GM12878 (cell line): Measurements from ENCODE around the gene SNX32. TPM values are rescaled to one million over a fixed set of nuclear protein-coding genes. Genes with fewer than 3 reads are reported as not detected.

Experiments
- ATAC-seq: fragments of 200-7000 bp; cut with Tn5 transposase; 3 replicates; pipeline ENCODE4 v1.9.1; 2020; ENCODE audit warnings: mild to moderate bottlenecking, moderate library complexity
- BruUV-seq: library from RNA; stranded (reverse); fragments of 400-500 nt; replicated peaks from 2 replicates; lab custom pipeline; 2021; lab: Mats Ljungman, UMichigan
- CTCF ChIA-PET: fragments of 300-600 bp; sonication (Branson Sonifier 250); formaldehyde crosslinking; extraction: SDS; loops from one replicate; lab custom pipeline; 2021; ENCODE audit warnings: inconsistent platforms; lab: Yijun Ruan, JAX
- POLR2A ChIA-PET: fragments of 350-600 bp; formaldehyde crosslinking; extraction: SDS; loops from one replicate; lab custom pipeline; 2021; ENCODE audit warnings: inconsistent platforms; lab: Charles Lee
- RAD21 ChIA-PET: fragments of 300-600 bp; sonication (Branson Sonifier 250); formaldehyde crosslinking; loops from one replicate; lab custom pipeline; 2023; ENCODE audit warnings: antibody characterized with exemption; ENCODE audit not compliant: unreplicated experiment; lab: Charles Lee
- SMC1A ChIA-PET: fragments of 300-600 bp; sonication (Branson Sonifier 250); formaldehyde crosslinking; loops from one replicate; lab custom pipeline; 2023; ENCODE audit not compliant: unreplicated experiment, uncharacterized antibody; lab: Charles Lee
- DNase-seq: peaks from one replicate; pipeline ENCODE4 v3.0.0-alpha.2; 2011; ENCODE audit warnings: low read depth, low spot score
- FAIRE-seq: peaks from 3 replicates; lab custom pipeline; 2011; peaks lifted over from hg19 to GRCh38; lab: Jason Lieb, UNC
- H2AFZ ChIP-seq: 2 replicates; pipeline ENCODE4 v1.6.0; 2011; ENCODE audit warnings: low read depth, low read length, control low read depth; ENCODE audit not compliant: control insufficient read depth
- H3K27ac ChIP-seq: 2 replicates; pipeline ENCODE4 v1.5.1; 2011; ENCODE audit warnings: control low read depth; ENCODE audit not compliant: control insufficient read depth, insufficient read depth
- H3K27me3 ChIP-seq, 2 experiments: replicated peaks in 1 of 2; 2 replicates each; pipeline versions ENCODE4 v1.6.0 to v1.6.1; 2011; ENCODE audit warnings: low read length in 1 of 2; ENCODE audit not compliant: control insufficient read depth in 2 of 2, insufficient read depth in 2 of 2
- H3K36me3 ChIP-seq, 2 experiments: 2 replicates each; pipeline ENCODE4 v1.5.1; 2011; ENCODE audit warnings: low read length in 1 of 2; ENCODE audit not compliant: control insufficient read depth in 2 of 2, insufficient read depth in 2 of 2
- H3K4me1 ChIP-seq: 2 replicates; pipeline ENCODE4 v1.6.1; 2011; ENCODE audit warnings: mild to moderate bottlenecking, low read length, moderate library complexity, mixed read lengths; ENCODE audit not compliant: control insufficient read depth, insufficient read depth
- H3K4me2 ChIP-seq: 2 replicates; pipeline ENCODE4 v1.6.0; 2011; ENCODE audit warnings: control low read depth; ENCODE audit not compliant: control insufficient read depth, insufficient read depth
- H3K4me3 ChIP-seq: fragments of 200-600 bp; sonication (generic); 2 replicates; pipeline ENCODE4 v1.5.1; 2016
- H3K79me2 ChIP-seq: 2 replicates; pipeline ENCODE4 v1.6.0; 2011; ENCODE audit warnings: low read length; ENCODE audit not compliant: control insufficient read depth, insufficient read depth
- H3K9ac ChIP-seq: 2 replicates; pipeline ENCODE4 v1.8.0; 2011; ENCODE audit warnings: low read length, control low read depth, mixed read lengths; ENCODE audit not compliant: control insufficient read depth, insufficient read depth
- H3K9me3 ChIP-seq: replicated peaks from 3 replicates; pipeline ENCODE4 v1.5.1; 2011; ENCODE audit warnings: mild to moderate bottlenecking, low read length; ENCODE audit not compliant: control insufficient read depth, insufficient read depth
- H4K20me1 ChIP-seq: 2 replicates; pipeline ENCODE4 v1.6.0; 2011; ENCODE audit not compliant: control insufficient read depth, insufficient read depth
- MEF2B ChIP-seq: fragments of 450-650 bp; IDR thresholded peaks from 2 replicates; pipeline ENCODE4 v1.6.1; 2018; ENCODE audit warnings: mild to moderate bottlenecking, moderate library complexity; ENCODE audit not compliant: partially characterized antibody, poor library complexity, severe bottlenecking
- POLR2AphosphoS5 ChIP-seq: IDR thresholded peaks from 2 replicates; pipeline ENCODE4 v1.6.1; 2011; ENCODE audit warnings: mild to moderate bottlenecking, low read length, inconsistent platforms
- PRDM15 ChIP-seq: fragments of 450-650 bp; formaldehyde crosslinking; IDR thresholded peaks from 2 replicates; pipeline ENCODE4 v1.4.0; 2020; ENCODE audit warnings: mild to moderate bottlenecking, moderate library complexity
- SUPT20H ChIP-seq: IDR thresholded peaks from 2 replicates; pipeline ENCODE4 v1.6.1; 2011; ENCODE audit warnings: low read depth, mild to moderate bottlenecking, low read length, moderate library complexity, borderline replicate concordance; ENCODE audit not compliant: control insufficient read depth
- WGBS: methylation state at CpG from one replicate; pipeline ENCODE4 v1.1.6; 2016; ENCODE audit warnings: low lambda C conversion rate; ENCODE audit not compliant: insufficient replicate concordance, insufficient coverage; ENCODE audit errors: missing lambda C conversion rate; 5-methylcytosine and 5-hydroxymethylcytosine counted together
- in situ Hi-C: fragments of 300-500 bp; cut with MboI; formaldehyde crosslinking; loops from 9 replicates; pipeline ENCODE4 v1.14.3; 2018; ENCODE audit warnings: mixed read lengths
- intact Hi-C: fragments of 100-400 bp; cut with micrococcal nuclease; formaldehyde crosslinking; loops from one replicate; pipeline ENCODE4 v1.14.2; 2022; ENCODE audit not compliant: unreplicated experiment
- polyA plus RNA-seq, 11 experiments: library from polyadenylated mRNA; depleted of rRNA in 4 of 11; unstranded in 6 of 11; stranded (reverse) in 5 of 11; fragments of >200 nt; fragmentation: Nextera tagmentation in 4 of 11; fragmentation: Illumina TruSeq in 1 of 11; extraction: Ambion mirVana in 4 of 11; extraction: Trizol in 1 of 11; gene quantifications; 1 replicate in 1 of 11; 2 replicates in 10 of 11; pipeline versions ENCODE4 v1.2.1 to v1.2.3, GENCODE V29; 2011 to 2016; ENCODE audit warnings: inconsistent platforms in 2 of 11, missing spikeins in 2 of 11, low read depth in 1 of 11
- total RNA-seq, 4 experiments: library from RNA; depleted of rRNA in 3 of 4; stranded (reverse); fragments of >200 nt in 3 of 4; fragmentation: Illumina TruSeq in 1 of 4; extraction: Trizol in 1 of 4; gene quantifications; 2 replicates each; pipeline versions ENCODE4 v1.2.1 to v1.2.3, GENCODE V29; 2013 to 2021

Gene SNX32
- total and polyA plus RNA-seq, 10 of the 15 experiments (the other 5 are each of a cell fraction or from before 2014, with no cell fraction given) = 0.04 to 1.5 (median 0.11) TPM; not detected in 1

DNA sequence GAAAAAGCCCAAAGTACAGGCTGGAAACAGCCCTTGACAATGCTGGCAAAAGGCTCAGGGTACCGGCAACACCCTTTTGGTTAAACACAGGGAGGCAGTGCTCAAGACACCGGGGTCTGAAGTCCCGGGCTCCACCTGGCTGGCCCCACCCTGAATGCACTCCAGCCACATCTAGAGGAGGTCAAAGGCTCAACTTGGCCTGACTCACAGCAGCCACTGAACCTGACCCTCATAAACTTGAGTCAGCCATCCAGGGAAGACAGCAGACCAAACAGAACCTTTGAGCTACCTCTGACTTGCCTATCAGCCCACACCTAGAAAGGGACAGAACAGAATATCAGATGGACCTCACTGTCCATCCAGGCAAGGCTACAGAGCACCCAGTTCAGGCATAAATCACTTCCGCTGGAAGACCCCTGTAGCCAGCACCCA is 20.4 kb downstream of the SNX32 start:
- Histone ChIP-seq H3K4me1 (peaks cover 10% of the 10 kb centered on the region), H2AFZ (no peak overlapping the region), H3K9me3 (peaks cover 2% of the 10 kb centered on the region; the same call in 2 of the 3 replicates), H3K79me2 (peaks cover 46% of the 10 kb centered on the region), H3K9ac (no peak overlapping the region), H3K4me3 (no peak overlapping the region), H3K27me3 (no peaks in the 10 kb centered on the region), H3K36me3 (peaks cover 32 to 41% of the 10 kb centered on the region in 2 experiments; a peak in 3 of 4 replicates), H3K4me2 (no peak overlapping the region), H4K20me1 (peaks cover 24% of the 10 kb centered on the region), H3K27ac (no peak overlapping the region)
- TF ChIP-seq PRDM15 (no peak), MEF2B (no peak), SUPT20H (no peak), POLR2AphosphoS5 (peak; percentile 14)
- FAIRE-seq (no peak), ATAC-seq (no peak), DNase-seq (no peak)
- in situ Hi-C loops = loop anchor here (25.0 kb wide), 1 partner anchor 1617 kb away; the partner anchor contains the start of genes DNAJC4, FKBP2, NUDT22 and PPP1R14B
- ChIA-PET SMC1A (no interaction called here), CTCF (interaction anchor here (0.6 to 1.2 kb wide), 2 partner anchors 37 to 137 kb away, joined by 3 read pairs; no protein-coding TSS in a partner anchor), POLR2A (no interaction called here), RAD21 (interaction anchor here (0.5 kb wide), 1 partner anchor 282 kb away, joined by 3 read pairs; the partner anchor contains the start of gene FAM89B)
- no TSS peak for BruUV-seq
- intact Hi-C loops = no loop called here
- WGBS = 82% methylated on average over 4 of the region's 4 CpGs
